GM18870 (cell line): Measurements from ENCODE around the gene NSG2.
A peak's percentile ranks its signal among the peaks of the same experiment; 100 is the strongest.
"Not testable (repeated sequence)": the region's sequence is repeated elsewhere in the genome, so short reads cannot be mapped to it uniquely, and the experiment has no call there.

Source experiments
- ATAC-seq: cut with Tn5 transposase; IDR thresholded peaks from one replicate; pipeline ENCODE4 v1.9.1; 2021; ENCODE audit warnings: moderate library complexity; ENCODE audit not compliant: unreplicated experiment

The NSG2 gene

DNA sequence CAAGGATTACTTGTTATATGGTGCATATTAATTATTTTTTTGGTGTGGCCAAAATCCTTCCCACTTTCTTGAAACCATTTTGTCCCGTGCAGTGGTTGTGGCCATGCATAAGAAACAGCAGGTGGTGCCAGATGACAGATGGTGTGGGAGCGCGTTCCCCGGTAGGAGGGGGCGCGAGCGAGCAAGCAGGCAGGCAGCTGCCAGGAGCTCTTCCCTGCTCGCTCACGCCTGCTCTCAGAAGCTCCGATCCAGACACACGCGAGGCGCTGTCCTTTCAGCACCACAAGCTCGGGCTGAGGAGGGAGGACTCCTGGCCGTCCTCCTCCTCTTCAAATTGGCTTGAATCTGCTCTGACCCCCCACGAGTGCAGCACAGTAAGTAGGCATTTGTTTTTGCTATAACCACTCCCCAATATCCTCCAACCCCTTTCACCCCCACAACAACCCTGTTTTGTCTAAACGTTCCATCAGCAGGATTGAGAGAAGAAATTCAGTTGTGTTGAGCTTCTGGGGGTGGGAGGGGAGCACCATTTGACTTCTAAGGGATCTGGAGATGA lies at the start of gene NSG2:
Gene NSG2 (plus strand): TSS at position 237 of the 556 bp plus-strand sequence. CDS start 1,050 bp downstream, outside the sequence.
- peak; percentile 67 for ATAC-seq

DNA sequence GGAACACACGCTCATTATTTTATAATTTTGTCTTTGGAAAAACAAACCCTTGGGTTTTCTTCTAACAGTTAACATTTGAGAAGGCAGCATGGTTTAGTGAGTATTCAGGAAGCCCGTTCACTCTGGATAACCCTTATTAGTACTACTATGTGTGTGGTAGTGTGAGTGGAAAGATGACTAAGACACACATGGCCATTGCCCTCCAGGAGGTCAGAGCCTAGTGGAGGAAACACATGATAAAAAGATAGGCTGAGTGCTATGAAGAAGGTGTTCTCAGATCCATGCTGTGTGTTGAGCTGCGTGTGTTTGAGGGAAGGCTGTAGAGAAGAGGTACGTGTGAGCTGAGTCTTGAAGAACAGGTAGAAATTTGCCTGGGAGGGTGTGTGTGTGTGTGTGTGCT lies 48.2 kb upstream of the NSG2 start:
- no peak for ATAC-seq

DNA sequence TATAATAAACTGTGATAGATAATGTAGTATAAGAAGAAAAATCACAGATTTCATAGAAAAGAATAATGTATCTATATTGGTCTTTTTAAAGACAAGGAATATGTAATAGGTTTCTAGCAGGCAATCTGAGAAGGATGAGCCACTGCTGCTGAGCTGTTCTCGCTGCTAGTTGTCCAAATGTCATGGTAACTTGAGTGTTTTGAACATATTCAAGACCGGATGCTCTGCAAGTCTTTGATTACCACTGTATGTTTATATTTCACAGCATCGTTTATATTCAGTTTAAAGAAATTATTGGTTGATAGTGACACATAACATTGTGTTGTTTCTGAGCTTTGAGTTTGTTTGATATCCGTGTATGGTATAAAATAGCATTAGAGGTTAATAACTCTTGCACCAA lies 47.0 kb upstream of the NSG2 start:
- no peak for ATAC-seq

DNA sequence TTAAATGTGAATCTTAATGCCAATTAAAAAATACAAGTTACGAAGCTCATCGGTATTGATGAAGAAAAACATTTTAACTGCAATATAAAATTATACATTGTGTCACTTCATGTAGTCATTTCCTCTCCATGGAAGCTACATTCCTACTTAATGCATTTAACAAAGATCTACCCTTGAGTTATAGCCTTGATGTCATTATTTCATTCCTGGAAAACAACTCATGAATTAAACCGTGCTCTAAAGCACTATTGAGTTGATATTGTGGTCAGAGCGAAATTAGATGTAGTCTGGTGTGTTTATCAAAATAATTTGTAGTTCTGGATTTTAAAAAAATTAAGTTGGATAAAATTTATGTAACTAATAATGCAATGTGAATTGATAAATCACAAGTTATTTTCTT lies 45.4 kb upstream of the NSG2 start:
- no peak for ATAC-seq

DNA sequence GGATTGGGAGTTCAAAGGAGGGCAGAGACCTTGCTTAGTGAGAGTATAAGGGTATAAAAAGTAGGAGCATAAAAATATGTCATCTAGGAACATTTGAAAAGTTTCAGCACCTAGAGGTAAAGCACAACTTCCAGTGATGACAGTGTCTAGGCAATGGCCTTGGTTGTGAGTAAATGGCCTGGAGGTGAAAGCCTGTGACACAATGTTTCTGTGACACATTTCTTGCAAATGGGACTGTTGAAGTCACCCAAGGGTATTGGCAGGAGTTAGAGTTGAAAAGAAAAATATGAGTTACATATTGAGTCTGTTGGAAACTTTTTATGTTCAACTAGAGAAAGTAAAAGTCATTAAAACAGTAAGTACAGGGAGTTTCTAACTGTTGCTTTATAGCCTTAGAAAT lies 41.7 kb upstream of the NSG2 start:
- no peak for ATAC-seq

DNA sequence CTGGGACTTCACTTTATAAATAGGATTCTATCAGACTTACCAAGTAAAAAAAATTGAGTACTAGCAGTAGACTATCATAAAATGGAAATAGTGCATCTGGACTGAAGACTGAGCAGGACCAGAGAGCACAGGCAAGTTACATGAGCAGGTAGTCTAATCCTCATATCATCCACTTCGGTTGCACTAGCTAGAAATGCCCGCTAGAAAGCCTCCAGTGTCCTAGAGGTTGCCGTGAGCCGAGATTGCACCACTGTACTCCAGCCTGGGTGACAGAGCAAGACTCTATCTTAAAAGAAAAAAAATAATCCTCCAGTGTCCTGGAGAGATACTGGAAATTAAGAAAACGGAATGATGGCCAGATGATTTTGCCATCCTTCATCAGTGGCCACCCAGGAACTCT lies 36.6 kb upstream of the NSG2 start:
- ATAC-seq = no peak

DNA sequence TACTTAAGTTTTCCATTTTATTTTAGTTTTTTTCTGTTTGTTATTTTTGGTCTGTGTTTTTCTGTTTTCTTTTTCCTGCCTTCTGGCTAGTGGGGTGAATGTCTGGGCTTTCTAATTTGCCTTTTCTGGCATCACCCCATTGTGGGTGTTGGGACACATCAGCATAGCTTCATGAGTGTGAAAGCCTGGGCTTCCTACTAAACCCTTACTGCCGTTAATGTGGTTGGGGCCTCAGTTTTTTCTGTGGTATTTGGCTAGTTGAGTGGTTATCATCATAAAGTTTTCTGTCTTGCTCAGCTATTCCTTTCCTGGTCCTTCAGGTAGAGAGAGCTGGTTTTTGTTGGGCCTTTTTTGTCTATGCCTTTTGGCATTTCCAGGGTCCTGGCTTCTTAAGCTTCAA lies 35.1 kb upstream of the NSG2 start:
- ATAC-seq = no peak

DNA sequence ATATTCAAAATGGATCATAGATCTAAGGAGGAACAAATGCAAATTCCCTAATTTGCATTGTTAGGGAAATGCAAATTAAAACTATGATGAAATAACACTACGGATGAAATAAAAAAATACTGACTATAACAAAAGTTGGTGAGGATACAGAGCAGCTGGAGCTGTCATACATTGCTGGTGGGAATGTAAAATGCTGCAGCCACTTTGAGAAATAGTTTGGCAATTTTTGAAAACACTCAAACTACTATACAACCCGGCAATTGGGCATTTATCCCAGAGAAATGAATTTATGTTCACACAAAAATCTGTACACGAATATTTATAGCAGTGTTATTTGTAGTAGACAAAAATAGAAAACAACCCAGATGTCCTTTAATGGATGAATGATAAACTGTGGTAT lies 34.1 kb upstream of the NSG2 start:
- no peak for ATAC-seq

DNA sequence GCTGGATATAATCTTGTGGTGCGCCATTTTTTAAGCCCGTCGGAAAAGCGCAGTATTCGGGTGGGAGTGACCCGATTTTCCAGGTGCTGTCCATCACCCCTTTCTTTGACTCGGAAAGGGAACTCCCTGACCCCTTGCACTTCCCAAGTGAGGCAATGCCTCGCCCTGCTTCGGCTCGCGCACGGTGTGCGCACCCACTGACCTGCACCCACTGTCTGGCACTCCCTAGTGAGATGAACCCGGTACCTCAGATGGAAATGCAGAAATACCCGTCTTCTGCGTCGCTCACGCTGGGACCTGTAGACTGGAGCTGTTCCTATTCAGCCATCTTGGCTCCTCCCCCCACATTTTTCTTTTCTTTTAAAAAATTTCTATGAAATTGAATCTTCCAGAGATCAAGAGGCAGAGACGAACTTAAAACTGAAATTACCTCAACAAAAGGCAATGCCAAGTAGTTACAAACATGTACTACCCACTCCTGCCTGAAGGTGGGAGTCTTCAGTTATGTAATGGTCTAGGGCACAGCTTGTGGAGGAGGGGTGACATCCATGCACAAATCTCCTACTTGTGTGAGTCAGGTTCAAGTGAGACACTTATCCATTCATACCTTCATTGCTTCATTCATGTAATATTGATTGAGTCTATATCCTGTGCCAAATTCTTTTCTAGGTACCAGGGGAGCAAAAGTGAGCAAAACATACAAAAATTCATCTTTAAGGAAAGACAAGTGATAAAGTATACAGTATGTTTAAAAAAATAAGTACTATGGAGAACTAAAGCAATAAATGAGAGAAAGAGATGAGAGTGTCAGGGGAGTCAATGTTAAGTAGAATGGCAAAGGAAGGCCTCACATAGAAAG lies 25.2 kb upstream of the NSG2 start:
- ATAC-seq = not testable (repeated sequence)

DNA sequence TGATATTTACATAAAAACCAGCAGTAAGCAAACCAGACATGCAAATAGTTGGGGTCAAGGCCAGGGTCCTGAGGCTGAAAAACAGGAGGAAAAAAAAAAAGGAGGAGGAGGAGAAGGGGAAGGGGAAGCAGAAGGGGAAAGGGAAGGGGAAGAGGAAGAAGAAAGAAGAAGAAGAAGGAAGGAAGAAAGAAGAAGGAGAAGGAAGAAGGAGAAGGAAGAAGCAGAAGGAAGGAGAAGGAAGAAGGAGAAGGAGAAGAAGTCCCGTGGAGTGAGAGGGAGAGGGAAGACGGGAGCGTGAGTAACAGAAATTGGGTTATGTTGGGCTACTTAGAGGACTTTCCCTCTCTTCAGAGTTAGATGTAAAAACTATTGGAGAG lies 24.6 kb upstream of the NSG2 start:
- no peak for ATAC-seq

DNA sequence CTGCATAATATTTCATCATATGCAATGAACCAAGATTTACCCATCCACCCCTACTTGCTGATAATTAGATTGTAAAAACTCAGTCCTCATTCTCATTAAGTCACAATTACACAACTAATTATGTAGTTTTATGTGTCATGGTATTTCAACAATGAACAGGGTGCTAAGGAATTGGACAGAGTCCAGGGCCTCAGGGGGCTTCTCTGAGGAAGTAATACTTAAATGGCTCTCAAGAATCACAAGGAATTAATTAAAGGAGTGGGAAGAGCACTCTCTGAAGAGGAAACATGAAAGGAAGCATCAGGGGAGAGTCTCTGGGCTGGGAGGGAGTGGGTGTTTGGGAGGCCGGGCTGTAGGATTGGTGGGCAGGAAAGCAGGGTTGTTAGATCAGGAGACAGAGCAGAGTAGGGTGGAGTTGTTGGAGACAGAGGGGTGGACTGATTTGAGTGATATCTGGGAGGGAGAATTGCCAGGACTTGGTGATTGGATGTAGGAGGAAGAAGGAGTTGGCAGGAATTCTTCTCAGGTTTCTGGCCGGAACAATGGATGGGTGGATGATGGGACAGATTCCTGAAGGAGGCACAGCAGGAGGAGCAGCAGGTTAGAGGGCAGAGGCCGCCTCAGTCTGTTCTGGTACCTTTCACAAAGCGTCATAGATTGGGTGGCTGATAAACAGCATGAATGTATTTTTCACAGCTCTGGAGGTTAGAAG lies 23.0 kb upstream of the NSG2 start:
- ATAC-seq = no peak

DNA sequence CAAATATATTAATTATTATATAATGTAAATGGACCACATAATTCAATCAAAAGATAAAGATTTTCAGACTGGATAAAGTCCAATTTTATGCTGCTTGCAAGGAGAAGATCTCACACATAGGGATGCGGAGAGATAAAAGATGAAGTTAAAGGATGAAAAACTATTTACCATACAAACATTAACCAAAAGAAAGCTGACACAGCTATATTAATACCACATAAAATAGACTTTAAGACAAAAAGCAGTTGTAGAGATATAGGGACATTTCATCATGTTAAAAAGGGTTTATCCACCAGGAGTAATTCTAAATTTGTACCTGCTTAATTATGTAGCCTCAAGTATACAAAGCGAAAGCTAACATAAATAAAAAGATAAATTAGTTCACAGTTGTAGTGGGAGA lies 15.2 kb upstream of the NSG2 start:
- no peak for ATAC-seq

DNA sequence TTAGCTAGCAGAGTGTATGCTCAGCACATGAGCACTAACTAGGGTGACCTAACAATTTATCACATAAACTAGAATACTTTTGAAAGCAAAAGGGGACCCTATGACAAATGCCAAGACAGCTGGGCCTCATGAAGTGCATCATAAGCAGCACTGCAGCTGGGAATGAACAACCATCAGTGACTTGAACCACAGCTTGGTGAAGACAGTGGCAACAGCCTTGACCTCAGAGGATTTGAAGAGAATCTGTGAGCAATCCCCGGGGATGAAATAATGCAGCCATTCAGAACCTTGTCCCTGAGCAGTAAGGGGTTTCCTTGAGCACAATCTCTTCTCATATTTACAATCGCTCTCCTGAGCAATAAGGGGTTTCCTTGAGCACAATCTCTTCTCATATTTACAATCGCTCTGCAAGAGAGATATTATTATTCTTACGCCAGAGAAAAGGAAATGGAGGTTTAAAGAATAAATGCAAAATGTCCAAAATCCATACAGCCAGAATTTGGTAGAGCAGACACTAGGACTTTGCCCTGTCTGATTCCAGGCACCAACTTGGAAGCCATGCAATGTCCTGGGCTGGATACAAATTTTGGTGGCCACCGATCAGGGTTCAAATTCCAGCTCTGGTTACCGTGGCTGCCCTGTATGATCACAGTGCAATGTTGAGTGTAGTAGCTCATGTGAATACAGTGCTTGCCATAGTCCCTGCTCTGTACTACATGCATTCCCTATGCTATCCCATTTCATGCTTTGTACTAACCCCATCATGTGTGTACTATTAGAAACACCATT lies 846 bp upstream of the NSG2 start:
- no peak for ATAC-seq

DNA sequence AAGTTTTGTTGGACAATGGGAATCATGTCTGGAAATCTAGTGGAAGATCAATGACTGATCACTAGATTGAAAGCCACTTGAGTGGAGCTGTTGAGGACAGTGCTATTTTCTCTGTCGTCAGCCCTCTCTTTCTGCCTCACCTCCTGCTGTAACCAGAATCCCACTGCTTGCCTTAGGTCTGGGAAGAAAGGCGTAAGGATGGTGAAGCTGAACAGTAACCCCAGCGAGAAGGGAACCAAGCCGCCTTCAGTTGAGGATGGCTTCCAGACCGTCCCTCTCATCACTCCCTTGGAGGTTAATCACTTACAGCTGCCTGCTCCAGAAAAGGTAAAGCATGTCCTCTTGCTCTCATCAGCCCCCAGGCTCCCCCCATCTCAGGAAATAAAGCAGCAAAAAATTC lies 1.1 kb downstream of the NSG2 start:
- no peak for ATAC-seq

DNA sequence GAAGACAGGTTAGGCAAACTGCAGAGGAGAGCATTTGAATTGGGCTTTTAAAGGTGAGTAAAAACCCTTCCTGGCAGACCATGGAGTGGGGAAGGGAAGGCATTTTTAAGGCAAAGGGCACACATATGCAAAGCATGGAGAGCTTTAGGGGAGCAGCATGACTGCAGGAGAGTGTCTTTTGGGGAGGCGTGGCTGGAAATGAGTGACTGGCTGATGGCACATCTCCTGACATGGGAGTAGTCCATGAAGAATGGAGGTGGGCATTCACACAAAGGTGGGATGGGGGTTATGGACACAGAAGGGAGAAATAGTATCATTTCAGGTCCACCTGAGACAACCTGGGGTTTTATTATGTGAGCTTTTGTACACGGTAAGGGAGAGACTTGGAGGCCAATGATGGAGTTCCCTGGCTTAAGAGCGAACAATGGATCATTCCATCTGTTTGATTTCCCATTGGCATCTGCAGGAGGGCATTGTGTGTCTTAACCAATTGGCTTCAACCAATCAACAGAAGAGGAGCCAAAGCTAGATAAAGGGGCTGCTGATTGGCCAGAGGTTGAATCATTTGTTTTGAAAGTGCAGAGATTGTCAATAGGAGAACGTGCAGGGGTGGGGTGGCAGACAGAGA lies 2.1 kb downstream of the NSG2 start:
- ATAC-seq = no peak

DNA sequence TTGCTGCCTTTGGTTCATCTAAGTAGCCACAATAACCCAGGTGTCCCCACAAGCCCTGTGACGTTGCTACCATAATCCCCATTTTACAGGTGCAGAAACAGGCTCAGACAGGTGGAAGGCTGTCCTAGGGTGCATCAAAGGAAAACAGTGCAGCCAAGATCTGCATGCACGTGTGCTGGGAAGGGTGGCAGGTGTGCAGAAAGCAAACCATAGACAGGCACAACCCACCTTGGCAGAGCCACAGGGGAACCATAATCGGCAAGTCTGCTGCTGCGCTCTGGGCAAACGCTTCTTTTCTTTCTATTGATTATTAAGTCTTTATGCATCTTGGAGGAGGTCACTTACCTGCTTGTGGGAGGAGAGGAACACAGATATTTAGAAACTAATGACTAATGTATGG lies 7.1 kb downstream of the NSG2 start:
- ATAC-seq = no peak

DNA sequence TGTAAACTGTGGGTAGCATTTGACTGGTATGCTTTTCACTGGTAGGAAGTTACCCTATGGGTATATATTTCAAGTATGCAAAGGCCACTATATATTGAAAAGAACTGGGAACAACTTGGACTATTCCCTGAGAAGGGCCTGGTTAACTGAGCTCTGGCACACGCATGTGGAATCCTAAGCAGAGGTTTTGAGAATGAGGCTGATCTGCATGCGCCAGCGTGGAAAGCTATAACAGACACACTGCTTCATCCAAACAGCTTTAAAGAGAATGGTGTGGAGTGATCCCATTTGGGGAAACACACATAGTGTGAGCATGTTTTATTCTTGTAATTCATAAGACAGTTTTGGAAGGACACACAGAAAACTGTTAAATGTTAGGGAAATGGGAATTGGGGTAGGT lies 8.4 kb downstream of the NSG2 start:
- no peak for ATAC-seq

DNA sequence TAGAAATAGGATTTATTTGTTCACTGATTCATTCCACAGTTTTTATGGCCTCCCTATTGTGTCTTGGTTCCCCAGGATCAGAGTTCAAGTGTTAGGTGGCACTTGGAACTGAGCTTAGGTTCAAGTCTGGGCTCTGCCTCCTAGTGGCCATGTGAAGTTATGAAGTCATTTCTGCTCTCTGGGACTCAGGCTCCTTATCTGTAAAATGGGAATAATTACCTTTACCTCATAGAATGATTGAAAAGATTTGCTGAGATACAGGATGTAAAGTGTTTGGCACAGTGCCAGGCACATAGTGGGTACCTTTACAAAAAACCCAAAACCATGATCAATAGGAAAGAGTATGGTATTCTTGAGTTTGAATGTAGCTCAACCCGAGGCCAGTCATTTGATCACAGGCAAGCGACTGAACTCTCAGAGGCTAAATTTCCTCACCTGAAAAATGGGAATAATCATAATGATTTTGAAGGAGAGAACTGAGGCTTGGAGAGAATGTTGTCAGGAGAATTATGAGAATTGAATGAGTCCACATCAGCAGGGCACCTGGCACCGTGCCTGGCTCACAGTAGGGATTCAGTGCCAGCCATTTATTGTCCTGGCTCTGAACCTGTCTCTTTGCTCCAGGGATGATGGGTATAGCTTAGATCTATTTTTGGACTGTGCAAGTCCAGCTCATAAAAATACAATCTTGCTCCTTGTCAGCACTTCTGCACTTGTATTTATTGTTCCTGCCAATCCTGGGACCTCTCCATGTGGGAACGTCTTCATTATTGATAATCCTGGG lies 10.8 kb downstream of the NSG2 start:
- no peak for ATAC-seq

DNA sequence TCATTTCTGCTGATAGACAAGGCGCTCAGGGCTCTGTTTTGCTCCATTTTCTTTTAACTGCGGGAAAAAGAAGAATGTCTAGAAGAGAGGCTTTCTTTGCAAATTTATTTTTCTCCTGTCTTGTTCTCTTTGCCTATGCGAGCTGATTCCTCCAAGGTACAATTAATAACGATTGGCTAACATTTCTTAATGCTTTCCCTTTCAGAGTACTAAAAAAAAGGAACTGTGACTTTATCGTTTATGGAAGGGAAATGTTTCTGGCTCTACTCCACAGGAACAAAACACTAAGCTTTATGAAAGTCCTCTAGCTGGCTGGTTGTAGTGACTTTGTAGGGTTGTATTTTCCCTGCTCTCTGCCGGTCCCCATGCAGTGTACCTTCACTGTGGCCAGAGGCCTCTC lies 11.7 kb downstream of the NSG2 start:
- ATAC-seq = no peak

DNA sequence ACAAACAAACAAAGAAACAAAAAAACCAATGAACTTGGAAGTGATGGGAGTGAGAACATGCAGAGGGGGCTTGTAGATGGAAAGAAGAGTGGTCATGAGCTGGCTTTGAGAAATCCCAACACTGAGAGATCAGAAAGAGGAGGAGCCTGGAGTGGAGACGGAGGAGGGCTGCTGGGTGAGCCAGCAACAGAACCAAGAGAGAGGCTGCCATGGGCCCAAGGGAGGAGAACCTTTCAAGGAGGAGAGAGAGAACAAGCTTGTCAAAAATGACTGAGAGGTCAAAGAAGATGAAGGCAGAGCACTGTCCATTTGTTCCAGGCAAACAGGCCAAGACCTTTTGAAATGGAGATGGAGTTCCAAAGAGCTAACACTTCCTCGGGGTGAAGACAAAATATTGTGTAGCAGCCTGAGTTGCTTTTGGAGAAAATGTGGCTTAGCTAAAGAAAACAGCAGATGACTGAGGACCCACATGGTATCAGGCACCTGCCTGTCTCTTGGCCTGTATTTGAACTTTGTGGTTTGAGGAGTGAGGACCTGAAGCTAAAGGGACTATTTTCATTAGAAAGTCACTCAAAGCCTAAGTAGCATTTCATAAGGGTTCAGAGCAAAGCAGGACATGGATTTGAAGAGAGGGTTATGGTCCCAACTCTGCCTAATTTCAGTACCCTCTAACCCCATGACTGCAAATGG lies 13.1 kb downstream of the NSG2 start:
- no peak for ATAC-seq
